Right lobe of liver (tissue), 4 donors: Measurements from ENCODE around the gene OR7G1.

Source experiments
- CTCF ChIP-seq, 4 donors: fragments of 200-600 bp in 3 of 4; fragments of 450-650 bp in 1 of 4; IDR thresholded peaks; one replicate each; pipeline versions ENCODE4 v1.5.1 to v1.8.0; 2016 to 2022; ENCODE audit warnings: antibody characterized with exemption in 4 of 4, mild to moderate bottlenecking in 2 of 4
- POLR2A ChIP-seq: fragments of 450-650 bp; IDR thresholded peaks from one replicate; pipeline ENCODE4 v1.6.1; 2017; ENCODE audit warnings: antibody characterized with exemption, mild to moderate bottlenecking
- donor health status: DM: no; HTN: no; CAD: no.
- donor health status: DM: no; HTN: no; CAD: no.
- donor health status: DM: no; HTN: yes; CAD: no.

GRCh38 chr19:9126900-9127405 is 11.4 kb upstream of the OR7G1 start, which contains the start of gene OR7G3:
- TF ChIP-seq POLR2A (no peak), CTCF (IDR thresholded peaks at IDR 0.05) (no peak)
